ENCODE data around the gene SULT1C4.
"Not testable (repeated sequence)": the region's sequence is repeated elsewhere in the genome, so short reads cannot be mapped to it uniquely, and the experiment has no call there.

Gene SULT1C4

GRCh38 chr2:108354136-108354535 lies 23.6 kb upstream of the SULT1C4 start:
- peaks cover 9% of the 10 kb centered on the region for H3K27me3 ChIP-seq (ENCODE audit: insufficient read depth, low read length, poor library complexity)
- DNase-seq (no peak), ATAC-seq (ENCODE audit: insufficient read depth, low read depth) (no peak)
- no peaks in the 10 kb centered on the region for H3K9me3 ChIP-seq (ENCODE audit: insufficient read depth, low read length, severe bottlenecking)
- no peak overlapping the region for H2AFZ ChIP-seq (ENCODE audit: low read depth, low read length)
- TF ChIP-seq, protein P1, sequence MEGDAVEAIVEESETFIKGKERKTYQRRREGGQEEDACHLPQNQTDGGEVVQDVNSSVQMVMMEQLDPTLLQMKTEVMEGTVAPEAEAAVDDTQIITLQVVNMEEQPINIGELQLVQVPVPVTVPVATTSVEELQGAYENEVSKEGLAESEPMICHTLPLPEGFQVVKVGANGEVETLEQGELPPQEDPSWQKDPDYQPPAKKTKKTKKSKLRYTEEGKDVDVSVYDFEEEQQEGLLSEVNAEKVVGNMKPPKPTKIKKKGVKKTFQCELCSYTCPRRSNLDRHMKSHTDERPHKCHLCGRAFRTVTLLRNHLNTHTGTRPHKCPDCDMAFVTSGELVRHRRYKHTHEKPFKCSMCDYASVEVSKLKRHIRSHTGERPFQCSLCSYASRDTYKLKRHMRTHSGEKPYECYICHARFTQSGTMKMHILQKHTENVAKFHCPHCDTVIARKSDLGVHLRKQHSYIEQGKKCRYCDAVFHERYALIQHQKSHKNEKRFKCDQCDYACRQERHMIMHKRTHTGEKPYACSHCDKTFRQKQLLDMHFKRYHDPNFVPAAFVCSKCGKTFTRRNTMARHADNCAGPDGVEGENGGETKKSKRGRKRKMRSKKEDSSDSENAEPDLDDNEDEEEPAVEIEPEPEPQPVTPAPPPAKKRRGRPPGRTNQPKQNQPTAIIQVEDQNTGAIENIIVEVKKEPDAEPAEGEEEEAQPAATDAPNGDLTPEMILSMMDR (IDR thresholded peaks at IDR 0.05; ENCODE audit: borderline replicate concordance, extremely low read depth, low read length, poor library complexity, severe bottlenecking) = no peak
- no peak for TF ChIP-seq EZH2 (IDR thresholded peaks at IDR 0.05; ENCODE audit: borderline replicate concordance, low read depth, low read length, severe bottlenecking)
- no peak overlapping the region for H3K4me3 ChIP-seq (ENCODE audit: low read depth in 1 of 2, low read length in 2 of 2)
- H3K27ac ChIP-seq (ENCODE audit: low read length) = no peak overlapping the region
- no peaks in the 10 kb centered on the region for H3K4me1 ChIP-seq (ENCODE audit: insufficient read depth, low read length)
- H4K20me1 ChIP-seq (ENCODE audit: insufficient read depth, low read length) = no peaks in the 10 kb centered on the region
- H3K4me2 ChIP-seq (ENCODE audit: insufficient read depth, low read length) = no peak overlapping the region
- H3K36me3 ChIP-seq (ENCODE audit: insufficient read depth, low read length) = no peaks in the 10 kb centered on the region
- no peak overlapping the region for H3K9ac ChIP-seq (ENCODE audit: low read depth, low read length)
- H3K79me2 ChIP-seq (ENCODE audit: insufficient read depth, low read length) = no peaks in the 10 kb centered on the region

DNA sequence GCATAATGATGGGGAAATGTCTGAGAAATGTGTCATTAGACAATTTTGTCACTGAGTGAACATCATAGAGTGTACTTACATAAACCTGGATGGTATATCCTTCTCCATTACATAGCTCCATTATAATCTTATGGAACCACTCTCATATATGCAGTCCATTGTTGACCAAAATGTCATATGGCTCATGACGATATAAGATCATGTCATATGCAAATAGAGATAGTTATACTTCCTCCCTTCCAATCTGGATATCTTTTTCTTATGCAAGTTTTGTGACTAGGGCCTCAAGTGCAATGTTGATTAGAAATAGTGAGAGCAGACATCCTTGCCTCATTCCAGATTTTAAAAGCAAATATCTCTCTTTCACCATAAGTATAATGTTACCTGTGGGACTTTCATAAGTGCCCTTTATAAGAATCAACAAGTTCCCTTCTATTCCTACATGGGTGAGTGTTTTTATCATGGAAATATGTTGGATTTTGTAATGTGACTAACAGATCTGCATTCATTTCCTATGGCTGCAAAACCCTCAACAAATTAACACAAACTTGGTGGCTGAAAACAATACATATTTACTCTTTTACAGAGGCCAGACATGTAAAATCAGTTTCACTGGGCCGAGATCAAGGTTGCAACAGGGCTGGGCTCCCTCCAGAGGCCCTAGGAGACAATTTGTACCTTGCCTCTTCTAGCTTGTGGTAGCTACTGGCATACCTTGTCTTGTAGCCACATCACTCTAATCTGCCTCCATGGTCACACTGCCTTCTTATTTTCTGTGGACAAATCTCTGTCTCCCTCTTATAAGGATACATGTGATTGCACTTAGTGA lies 21.6 kb upstream of the SULT1C4 start:
- Histone ChIP-seq H3K9me3 (ENCODE audit: insufficient read depth, low read length, severe bottlenecking) (no peaks in the 10 kb centered on the region), H3K4me1 (ENCODE audit: insufficient read depth, low read length) (no peaks in the 10 kb centered on the region), H4K20me1 (ENCODE audit: insufficient read depth, low read length) (no peaks in the 10 kb centered on the region), H3K27ac (ENCODE audit: low read length) (no peak overlapping the region), H3K27me3 (ENCODE audit: insufficient read depth, low read length, poor library complexity) (peaks cover 9% of the 10 kb centered on the region), H3K4me3 (ENCODE audit: low read depth in 1 of 2, low read length in 2 of 2) (no peak overlapping the region), H3K36me3 (ENCODE audit: insufficient read depth, low read length) (no peaks in the 10 kb centered on the region), H2AFZ (ENCODE audit: low read depth, low read length) (no peak overlapping the region), H3K9ac (ENCODE audit: low read depth, low read length) (no peak overlapping the region), H3K4me2 (ENCODE audit: insufficient read depth, low read length) (no peak overlapping the region), H3K79me2 (ENCODE audit: insufficient read depth, low read length) (no peaks in the 10 kb centered on the region)
- ATAC-seq (ENCODE audit: insufficient read depth, low read depth) (no peak), DNase-seq (no peak)
- TF ChIP-seq EZH2 (IDR thresholded peaks at IDR 0.05; ENCODE audit: borderline replicate concordance, low read depth, low read length, severe bottlenecking) = no peak
- TF ChIP-seq, protein P1 (IDR thresholded peaks at IDR 0.05; ENCODE audit: borderline replicate concordance, extremely low read depth, low read length, poor library complexity, severe bottlenecking) = no peak

- not testable (repeated sequence) for DNase-seq; H3K27ac ChIP-seq (ENCODE audit: low read length); H3K4me1 ChIP-seq (ENCODE audit: insufficient read depth, low read length); H4K20me1 ChIP-seq (ENCODE audit: insufficient read depth, low read length); H3K36me3 ChIP-seq (ENCODE audit: insufficient read depth, low read length); H2AFZ ChIP-seq (ENCODE audit: low read depth, low read length); ATAC-seq (ENCODE audit: insufficient read depth, low read depth); H3K79me2 ChIP-seq (ENCODE audit: insufficient read depth, low read length); H3K9ac ChIP-seq (ENCODE audit: low read depth, low read length); H3K9me3 ChIP-seq (ENCODE audit: insufficient read depth, low read length, severe bottlenecking); H3K4me3 ChIP-seq (ENCODE audit: low read depth in 1 of 2, low read length in 2 of 2); H3K4me2 ChIP-seq (ENCODE audit: insufficient read depth, low read length)
- H3K27me3 ChIP-seq (ENCODE audit: insufficient read depth, low read length, poor library complexity) = peaks cover 13% of the 10 kb centered on the region
These were observed 18.4 kb upstream of the SULT1C4 start for GRCh38 chr2:108359336-108359735.

DNA sequence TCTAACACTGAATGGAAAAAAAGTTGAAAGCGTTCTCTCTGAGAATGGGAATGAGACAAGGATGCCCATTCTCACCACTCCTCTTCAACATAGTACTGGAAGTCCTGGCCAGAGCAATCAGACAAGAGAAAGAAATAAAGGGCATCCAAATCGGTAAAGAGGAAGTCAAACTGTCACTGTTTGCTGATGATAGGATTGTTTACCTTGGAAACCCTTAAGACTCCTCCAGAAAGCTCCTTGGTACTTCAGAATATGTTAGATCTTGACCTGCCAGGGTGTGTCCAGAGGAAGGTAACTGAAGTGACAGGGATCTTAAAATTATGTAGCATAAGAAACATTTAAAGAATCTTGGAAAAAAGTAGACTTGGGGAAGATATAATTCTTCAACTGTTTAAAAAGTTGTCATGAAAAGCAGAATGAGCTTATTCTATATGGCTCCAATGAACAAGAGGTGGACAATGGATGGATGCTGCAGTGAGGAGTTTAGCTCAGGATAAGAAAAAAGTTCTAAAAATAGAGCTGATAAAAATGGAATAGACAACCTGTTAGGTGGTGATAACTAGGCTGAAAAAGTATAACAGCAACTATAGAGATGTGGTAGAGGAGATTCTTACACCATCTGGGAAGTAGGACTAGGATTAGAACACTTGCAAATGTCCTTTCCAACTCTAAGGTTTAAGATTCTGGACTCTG lies 16.8 kb upstream of the SULT1C4 start:
- Histone ChIP-seq H2AFZ (ENCODE audit: low read depth, low read length) (no peak overlapping the region), H3K36me3 (ENCODE audit: insufficient read depth, low read length) (no peaks in the 10 kb centered on the region), H3K4me2 (ENCODE audit: insufficient read depth, low read length) (no peak overlapping the region), H3K9me3 (ENCODE audit: insufficient read depth, low read length, severe bottlenecking) (no peaks in the 10 kb centered on the region), H4K20me1 (ENCODE audit: insufficient read depth, low read length) (no peaks in the 10 kb centered on the region), H3K27ac (ENCODE audit: low read length) (no peak overlapping the region), H3K27me3 (ENCODE audit: insufficient read depth, low read length, poor library complexity) (peaks cover 14% of the 10 kb centered on the region), H3K79me2 (ENCODE audit: insufficient read depth, low read length) (no peaks in the 10 kb centered on the region), H3K9ac (ENCODE audit: low read depth, low read length) (no peak overlapping the region), H3K4me1 (ENCODE audit: insufficient read depth, low read length) (no peaks in the 10 kb centered on the region), H3K4me3 (ENCODE audit: low read depth in 1 of 2, low read length in 2 of 2) (no peak overlapping the region)
- DNase-seq (no peak), ATAC-seq (ENCODE audit: insufficient read depth, low read depth) (no peak)
- TF ChIP-seq, protein P1 (IDR thresholded peaks at IDR 0.05; ENCODE audit: borderline replicate concordance, extremely low read depth, low read length, poor library complexity, severe bottlenecking) = no peak
- TF ChIP-seq EZH2 (IDR thresholded peaks at IDR 0.05; ENCODE audit: borderline replicate concordance, low read depth, low read length, severe bottlenecking) = no peak
